IPS-20b (cell line): ENCODE data around the gene BORCS5.

Source experiments
- H3K27ac ChIP-seq: one replicate; pipeline ENCODE4 v1.5.1; 2013; ENCODE audit warnings: low read length
- H3K27me3 ChIP-seq: 2 replicates; pipeline ENCODE4 v1.6.1; 2013; ENCODE audit warnings: mild to moderate bottlenecking, low read length, inconsistent platforms; ENCODE audit not compliant: insufficient read depth
- H3K36me3 ChIP-seq: 2 replicates; pipeline ENCODE4 v1.6.1; 2013; ENCODE audit warnings: low read depth, mild to moderate bottlenecking, inconsistent platforms, low read length, moderate library complexity; ENCODE audit not compliant: insufficient read depth
- H3K4me1 ChIP-seq: 2 replicates; pipeline ENCODE4 v1.6.1; 2013; ENCODE audit warnings: mild to moderate bottlenecking, control low read depth, inconsistent platforms, low read length, moderate library complexity; ENCODE audit not compliant: insufficient read depth
- H3K4me3 ChIP-seq: 2 replicates; pipeline ENCODE4 v1.5.1; 2013; ENCODE audit warnings: mild to moderate bottlenecking, low read length, inconsistent platforms
- H3K9ac ChIP-seq: 2 replicates; pipeline ENCODE4 v1.6.1; 2013; ENCODE audit warnings: low read depth, mild to moderate bottlenecking, inconsistent platforms, low read length, moderate library complexity
- H3K9me3 ChIP-seq: 2 replicates; pipeline ENCODE4 v1.6.1; 2013; ENCODE audit warnings: mild to moderate bottlenecking, low read depth, low read length, inconsistent platforms; ENCODE audit not compliant: insufficient read depth

BORCS5 gene

DNA sequence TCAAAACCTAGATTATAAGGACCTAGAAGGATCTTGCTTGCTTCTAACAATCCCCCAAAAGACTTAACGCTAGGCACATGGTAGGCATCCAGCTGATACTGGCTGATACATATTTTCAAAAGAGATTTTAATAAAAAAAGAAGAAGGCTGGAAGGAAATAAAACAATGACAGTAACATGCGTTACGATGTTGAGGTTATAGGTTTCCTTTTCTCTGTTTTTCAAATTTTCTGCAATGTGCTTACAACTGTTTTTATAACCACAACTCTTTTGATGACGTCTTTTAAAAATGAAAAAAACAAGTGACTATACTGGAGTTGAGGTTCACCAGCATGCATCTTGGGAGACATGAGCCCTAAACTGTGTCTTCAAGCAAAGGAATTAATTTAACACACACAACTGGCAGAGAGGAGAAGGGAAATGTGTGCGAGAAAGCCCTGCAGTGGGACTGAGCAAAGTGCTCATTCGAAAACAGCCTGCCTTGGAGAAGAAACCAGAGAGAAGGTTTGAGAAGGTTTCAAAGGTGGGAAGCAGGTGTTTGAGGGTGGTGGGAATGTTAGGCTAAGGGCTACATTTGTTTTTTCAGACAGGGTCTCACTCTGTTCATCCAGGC is 125.4 kb downstream of the BORCS5 start:
- Histone ChIP-seq H3K27me3 (no peaks in the 10 kb centered on the region), H3K4me1 (no peaks in the 10 kb centered on the region), H3K4me3 (no peak overlapping the region), H3K9ac (no peak overlapping the region), H3K27ac (no peak overlapping the region), H3K36me3 (peaks cover 78% of the 10 kb centered on the region), H3K9me3 (no peaks in the 10 kb centered on the region)

DNA sequence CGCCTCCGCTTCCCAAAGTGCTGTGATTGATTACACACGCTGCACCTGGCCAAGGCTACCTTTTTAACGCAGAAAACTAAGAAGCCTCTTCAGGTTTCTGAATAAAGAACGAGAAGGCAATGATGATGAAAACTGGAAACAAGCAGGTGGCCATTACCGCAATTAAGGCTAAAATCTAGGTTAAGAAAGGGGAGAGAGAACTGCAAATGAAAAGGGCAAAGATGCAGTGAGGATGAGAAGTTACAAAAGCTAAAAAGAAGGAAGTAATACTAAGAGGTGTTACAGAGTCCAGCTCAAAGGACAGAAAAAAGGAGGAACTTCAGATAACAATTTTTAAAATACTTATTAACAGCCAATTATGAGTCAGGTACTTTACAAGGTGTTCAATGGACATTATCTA is 126.1 kb downstream of the BORCS5 start:
- H3K4me3 ChIP-seq = no peak overlapping the region
- H3K4me1 ChIP-seq = no peaks in the 10 kb centered on the region
- no peak overlapping the region for H3K27ac ChIP-seq
- H3K9ac ChIP-seq = no peak overlapping the region
- no peaks in the 10 kb centered on the region for H3K9me3 ChIP-seq
- H3K27me3 ChIP-seq = no peaks in the 10 kb centered on the region
- H3K36me3 ChIP-seq = peaks cover 71% of the 10 kb centered on the region

DNA sequence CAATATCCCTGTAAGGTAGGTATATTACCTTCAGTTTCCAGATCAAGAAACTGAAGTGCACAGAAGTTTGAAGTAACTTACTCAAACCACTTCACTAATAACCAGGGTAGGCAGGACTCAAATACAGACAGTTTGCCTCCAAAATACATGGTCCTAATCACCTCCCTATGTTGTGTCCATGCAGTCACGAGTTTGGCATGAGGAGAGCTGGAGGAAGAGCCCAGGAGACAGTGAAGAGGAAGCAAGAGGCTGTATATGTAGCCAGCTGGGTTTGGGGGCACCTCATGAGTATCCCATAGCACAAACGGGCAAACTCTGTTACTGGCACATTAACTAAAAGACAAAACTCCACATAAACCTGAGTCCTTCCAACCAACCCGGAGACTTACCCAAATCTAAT is 126.6 kb downstream of the BORCS5 start:
- no peaks in the 10 kb centered on the region for H3K4me1 ChIP-seq
- no peak overlapping the region for H3K4me3 ChIP-seq
- no peak overlapping the region for H3K9ac ChIP-seq
- no peaks in the 10 kb centered on the region for H3K27me3 ChIP-seq
- H3K9me3 ChIP-seq = no peaks in the 10 kb centered on the region
- peaks cover 67% of the 10 kb centered on the region for H3K36me3 ChIP-seq
- H3K27ac ChIP-seq = no peak overlapping the region

DNA sequence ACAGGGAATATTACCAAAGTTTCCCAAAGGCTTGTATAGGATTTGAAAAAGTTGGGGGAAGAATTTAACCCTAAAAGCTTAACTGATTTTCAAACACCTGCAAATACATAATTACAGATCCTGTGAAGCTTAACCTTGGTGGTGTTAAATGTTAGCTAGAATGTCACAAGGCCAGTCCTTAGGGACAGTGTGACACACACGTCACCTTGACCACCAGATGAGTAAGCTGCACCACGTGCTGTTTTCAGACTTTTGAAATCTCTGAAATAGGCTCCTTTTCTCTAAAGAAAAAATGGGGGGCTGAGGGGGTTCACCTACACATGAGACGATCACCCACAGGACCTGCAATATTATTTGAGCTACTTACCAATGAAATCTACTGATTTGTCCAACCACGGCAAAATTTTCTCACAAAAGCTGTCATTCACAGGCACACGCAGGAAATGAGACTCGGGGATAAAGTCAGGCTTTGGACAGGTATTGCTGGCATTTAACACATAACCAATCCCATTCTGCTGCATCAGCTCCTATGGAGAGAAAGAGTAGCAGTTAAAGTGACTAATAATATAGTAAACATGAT is 129.9 kb downstream of the BORCS5 start:
- no peak overlapping the region for H3K9ac ChIP-seq
- no peaks in the 10 kb centered on the region for H3K27me3 ChIP-seq
- H3K27ac ChIP-seq = no peak overlapping the region
- no peaks in the 10 kb centered on the region for H3K4me1 ChIP-seq
- H3K9me3 ChIP-seq = no peaks in the 10 kb centered on the region
- no peak overlapping the region for H3K4me3 ChIP-seq
- peaks cover 60% of the 10 kb centered on the region for H3K36me3 ChIP-seq

DNA sequence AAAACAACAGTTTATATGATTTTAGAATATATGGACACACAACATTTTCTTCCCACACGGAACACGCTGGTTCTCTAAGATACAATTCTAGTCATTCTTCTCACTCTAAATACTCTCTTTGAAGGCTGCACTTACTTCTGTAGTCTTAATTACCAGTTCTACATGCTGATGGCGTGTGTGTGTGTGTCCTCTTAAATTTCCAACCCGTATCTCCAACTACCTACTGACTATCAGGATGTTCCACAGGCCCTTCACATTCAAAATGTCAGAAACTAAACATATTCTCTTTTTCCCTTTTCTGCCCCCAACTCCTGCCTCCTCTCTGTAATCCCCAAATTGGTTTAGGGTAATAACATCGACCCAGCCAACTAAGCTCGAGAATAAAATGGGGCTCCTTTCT is 130.6 kb downstream of the BORCS5 start:
- Histone ChIP-seq H3K27me3 (no peaks in the 10 kb centered on the region), H3K9me3 (no peaks in the 10 kb centered on the region), H3K36me3 (peaks cover 59% of the 10 kb centered on the region), H3K27ac (no peak overlapping the region), H3K4me3 (no peak overlapping the region), H3K4me1 (no peaks in the 10 kb centered on the region), H3K9ac (no peak overlapping the region)

DNA sequence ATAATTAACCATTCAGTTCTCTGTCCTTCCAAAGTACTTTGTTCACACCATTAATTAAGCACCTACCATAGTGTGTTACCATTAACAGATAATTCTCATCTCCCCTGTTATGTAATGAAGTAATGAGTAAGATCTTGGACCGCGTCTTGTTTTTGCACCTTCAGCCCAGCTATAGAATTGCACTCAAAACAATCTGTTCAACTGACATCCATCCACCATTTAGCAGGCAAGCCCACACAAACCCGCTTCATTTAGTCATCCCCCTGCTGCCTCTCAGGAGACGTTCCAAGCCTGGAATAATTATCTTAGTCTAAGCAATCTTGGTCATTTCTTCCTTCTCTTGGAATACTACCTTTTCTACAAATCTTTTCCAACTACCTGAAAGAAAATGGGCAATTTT is 131.4 kb downstream of the BORCS5 start:
- H3K4me1 ChIP-seq = no peaks in the 10 kb centered on the region
- no peak overlapping the region for H3K9ac ChIP-seq
- peaks cover 54% of the 10 kb centered on the region for H3K36me3 ChIP-seq
- no peak overlapping the region for H3K4me3 ChIP-seq
- no peaks in the 10 kb centered on the region for H3K27me3 ChIP-seq
- no peaks in the 10 kb centered on the region for H3K9me3 ChIP-seq
- no peak overlapping the region for H3K27ac ChIP-seq

DNA sequence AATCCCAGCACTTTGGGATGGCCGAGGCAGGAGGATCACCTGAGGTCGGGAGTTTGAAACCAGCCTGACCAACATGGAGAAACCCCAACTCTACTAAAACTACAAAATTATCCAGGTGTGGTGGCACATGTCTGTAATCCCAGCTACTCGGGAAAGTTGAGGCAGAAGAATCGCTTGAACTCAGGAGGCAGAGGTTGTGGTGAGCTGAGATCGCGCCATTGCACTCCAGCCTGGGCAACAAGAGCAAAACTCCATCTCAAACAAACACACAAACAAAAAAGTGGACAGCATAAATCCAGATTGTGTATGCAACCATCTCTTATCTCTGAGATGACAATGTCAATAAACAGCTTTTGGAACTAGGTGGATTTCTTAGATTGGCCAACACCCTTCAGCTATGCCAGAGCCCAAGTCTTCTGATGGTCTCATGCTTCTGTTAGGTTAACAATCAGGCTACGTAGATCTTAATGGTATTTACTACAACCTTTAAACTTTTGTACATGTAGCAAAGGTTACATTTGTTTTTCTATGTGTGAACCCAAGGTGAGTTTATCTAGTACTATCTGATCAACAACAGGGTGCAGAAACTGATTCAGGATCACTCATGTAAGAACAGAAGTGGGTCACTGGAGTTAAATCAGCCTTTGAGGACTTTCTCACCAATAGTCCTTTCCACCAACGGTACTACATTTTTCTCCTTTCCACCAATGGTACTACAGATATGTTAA is 132.1 kb downstream of the BORCS5 start:
- Histone ChIP-seq H3K4me1 (no peaks in the 10 kb centered on the region), H3K36me3 (peaks cover 50% of the 10 kb centered on the region), H3K4me3 (no peak overlapping the region), H3K9me3 (no peaks in the 10 kb centered on the region), H3K27me3 (no peaks in the 10 kb centered on the region), H3K27ac (no peak overlapping the region), H3K9ac (no peak overlapping the region)

DNA sequence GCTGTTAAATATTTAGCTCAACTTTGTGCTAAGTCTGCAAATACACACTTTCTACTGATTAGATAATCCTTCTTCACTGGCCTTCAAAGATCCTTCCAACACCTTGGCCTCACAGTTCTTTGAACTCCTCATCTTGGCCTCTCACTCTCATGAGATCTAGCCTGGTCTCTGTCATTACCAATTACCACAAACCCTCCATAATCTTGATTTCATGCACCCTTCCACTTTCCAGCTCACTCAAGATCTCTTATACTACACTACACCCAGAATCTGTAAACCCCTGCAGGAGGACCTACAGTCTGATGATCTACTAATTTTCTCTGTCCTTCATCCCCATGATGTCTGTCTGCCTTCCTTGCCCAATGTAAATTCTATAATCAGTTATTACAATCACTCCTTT is 134.7 kb downstream of the BORCS5 start:
- H3K9ac ChIP-seq = no peak overlapping the region
- no peak overlapping the region for H3K27ac ChIP-seq
- no peaks in the 10 kb centered on the region for H3K9me3 ChIP-seq
- no peaks in the 10 kb centered on the region for H3K27me3 ChIP-seq
- no peak overlapping the region for H3K4me3 ChIP-seq
- H3K4me1 ChIP-seq = peaks cover 7% of the 10 kb centered on the region
- peaks cover 55% of the 10 kb centered on the region for H3K36me3 ChIP-seq

DNA sequence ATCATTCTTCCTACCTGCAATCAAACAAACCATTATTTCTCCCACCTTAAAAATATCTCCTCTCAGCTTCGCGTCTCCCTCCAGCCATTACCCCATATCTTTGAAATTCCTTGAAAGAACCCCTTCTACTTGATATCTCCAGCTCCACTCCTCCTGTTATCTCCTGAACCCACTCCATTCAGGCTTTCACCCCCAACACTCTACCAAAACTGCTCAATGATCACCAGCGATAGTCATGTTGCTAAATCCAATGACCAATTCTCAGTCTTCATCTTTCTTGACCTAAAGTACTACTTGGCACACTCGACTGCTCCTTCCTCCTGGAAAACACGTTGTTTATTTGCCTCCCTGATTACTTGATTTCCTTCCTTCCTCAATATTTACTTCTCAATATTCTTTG is 135.7 kb downstream of the BORCS5 start:
- Histone ChIP-seq H3K36me3 (peaks cover 49% of the 10 kb centered on the region), H3K9me3 (no peaks in the 10 kb centered on the region)

DNA sequence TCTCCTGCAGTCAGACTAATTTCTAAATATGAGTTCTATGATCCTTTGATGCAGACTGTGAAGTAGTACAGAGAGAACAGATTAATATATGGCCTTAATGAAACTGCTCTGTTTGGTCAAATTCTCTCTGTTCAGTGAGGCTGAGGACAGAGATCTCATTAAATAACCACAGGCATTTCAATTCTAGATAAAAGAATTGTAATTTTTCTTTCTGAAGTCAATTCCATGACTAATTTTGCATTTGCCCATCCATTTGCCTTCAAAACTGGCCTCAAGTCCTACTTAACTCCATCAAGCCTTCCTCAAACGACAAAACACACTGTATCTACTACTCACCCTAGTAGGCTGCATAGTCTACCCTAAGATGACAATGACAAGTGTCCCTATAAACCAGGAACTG is 138.7 kb downstream of the BORCS5 start:
- Histone ChIP-seq H3K9ac (no peak overlapping the region), H3K27me3 (no peaks in the 10 kb centered on the region)

More for the DNA sequence above, 135.7 kb downstream of the BORCS5 start:
- Histone ChIP-seq H3K4me3 (no peak overlapping the region), H3K9ac (no peak overlapping the region), H3K4me1 (peaks cover 10% of the 10 kb centered on the region), H3K27ac (no peak overlapping the region), H3K27me3 (no peaks in the 10 kb centered on the region)

DNA sequence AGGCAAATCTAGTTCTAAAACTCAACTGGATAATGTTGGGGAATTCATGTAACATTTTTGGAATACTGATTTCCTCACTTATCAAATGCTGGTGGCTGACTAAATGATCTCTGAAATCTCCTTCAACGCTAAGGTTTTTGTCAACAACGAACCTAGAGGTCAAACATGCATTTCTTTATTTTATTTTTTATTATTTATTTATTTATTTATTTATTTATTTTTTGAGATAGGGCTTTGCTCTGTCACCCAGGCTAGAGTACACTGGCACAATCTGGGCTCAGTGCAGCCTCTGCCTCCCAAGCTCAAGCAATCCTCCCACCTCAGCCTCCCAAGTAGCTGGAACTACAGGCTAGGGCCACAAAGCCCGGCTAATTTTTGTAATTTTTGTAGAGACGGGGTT is 141.3 kb downstream of the BORCS5 start:
- Histone ChIP-seq H3K4me3 (no peak overlapping the region), H3K4me1 (peaks cover 10% of the 10 kb centered on the region), H3K36me3 (peaks cover 42% of the 10 kb centered on the region; the same call in 1 of the 2 replicates), H3K27ac (no peak overlapping the region), H3K9me3 (no peaks in the 10 kb centered on the region), H3K27me3 (no peaks in the 10 kb centered on the region), H3K9ac (no peak overlapping the region)

More for the DNA sequence above, 138.7 kb downstream of the BORCS5 start:
- Histone ChIP-seq H3K36me3 (peaks cover 49% of the 10 kb centered on the region), H3K9me3 (no peaks in the 10 kb centered on the region), H3K4me1 (peaks cover 10% of the 10 kb centered on the region), H3K27ac (no peak overlapping the region), H3K4me3 (no peak overlapping the region)
